Measurements from ENCODE around the gene MYL12A.

The MYL12A gene

GRCh38 chr18:3286159-3286558, 38.6 kb downstream of the MYL12A start:
- H4K20me1 ChIP-seq (ENCODE audit: insufficient read depth, low read length): no peaks in the 10 kb centered on the region
- no peaks in the 10 kb centered on the region for H3K9me3 ChIP-seq (ENCODE audit: insufficient read depth, low read length, severe bottlenecking)
- ATAC-seq (ENCODE audit: insufficient read depth, low read depth) (no peak), DNase-seq (no peak)
- H3K4me1 ChIP-seq (ENCODE audit: insufficient read depth, low read length): no peaks in the 10 kb centered on the region
- no peak overlapping the region for H3K9ac ChIP-seq (ENCODE audit: low read depth, low read length)
- TF ChIP-seq CTCF (IDR thresholded peaks at IDR 0.05; ENCODE audit: borderline replicate concordance, extremely low read depth, low read length, poor library complexity, severe bottlenecking) (no peak), EZH2 (IDR thresholded peaks at IDR 0.05; ENCODE audit: borderline replicate concordance, low read depth, low read length, severe bottlenecking) (no peak)
- no peaks in the 10 kb centered on the region for H3K27me3 ChIP-seq (ENCODE audit: insufficient read depth, low read length, poor library complexity)
- no peak overlapping the region for H3K4me3 ChIP-seq (ENCODE audit: low read depth in 1 of 2, low read length in 2 of 2)
- H3K36me3 ChIP-seq (ENCODE audit: insufficient read depth, low read length): no peaks in the 10 kb centered on the region
- no peak overlapping the region for H2AFZ ChIP-seq (ENCODE audit: low read depth, low read length)
- H3K4me2 ChIP-seq (ENCODE audit: insufficient read depth, low read length): no peak overlapping the region
- no peak overlapping the region for H3K27ac ChIP-seq (ENCODE audit: low read length)
- H3K79me2 ChIP-seq (ENCODE audit: insufficient read depth, low read length): no peaks in the 10 kb centered on the region

- no peak overlapping the region for H3K4me2 ChIP-seq (ENCODE audit: insufficient read depth, low read length)
- 0 out of 2 replicates have a peak, but pooled peaks cover 4% of the 10 kb centered on the region for H3K79me2 ChIP-seq (ENCODE audit: insufficient read depth, low read length)
- ATAC-seq (ENCODE audit: insufficient read depth, low read depth) (no peak), DNase-seq (no peak)
- no peak overlapping the region for H3K9ac ChIP-seq (ENCODE audit: low read depth, low read length)
- H3K27ac ChIP-seq (ENCODE audit: low read length): no peak overlapping the region
- H3K4me3 ChIP-seq (ENCODE audit: low read depth in 1 of 2, low read length in 2 of 2): no peak overlapping the region
- H4K20me1 ChIP-seq (ENCODE audit: insufficient read depth, low read length): no peaks in the 10 kb centered on the region
- TF ChIP-seq EZH2 (IDR thresholded peaks at IDR 0.05; ENCODE audit: borderline replicate concordance, low read depth, low read length, severe bottlenecking) (no peak), CTCF (IDR thresholded peaks at IDR 0.05; ENCODE audit: borderline replicate concordance, extremely low read depth, low read length, poor library complexity, severe bottlenecking) (no peak)
- H3K4me1 ChIP-seq (ENCODE audit: insufficient read depth, low read length): peaks cover 13% of the 10 kb centered on the region
- no peak overlapping the region for H2AFZ ChIP-seq (ENCODE audit: low read depth, low read length)
- H3K36me3 ChIP-seq (ENCODE audit: insufficient read depth, low read length): no peaks in the 10 kb centered on the region; the same call in 1 of the 2 replicates
- no peaks in the 10 kb centered on the region for H3K9me3 ChIP-seq (ENCODE audit: insufficient read depth, low read length, severe bottlenecking)
- H3K27me3 ChIP-seq (ENCODE audit: insufficient read depth, low read length, poor library complexity): no peaks in the 10 kb centered on the region
Observed at GRCh38 chr18:3293196-3293951, 45.8 kb downstream of the MYL12A start.

DNA sequence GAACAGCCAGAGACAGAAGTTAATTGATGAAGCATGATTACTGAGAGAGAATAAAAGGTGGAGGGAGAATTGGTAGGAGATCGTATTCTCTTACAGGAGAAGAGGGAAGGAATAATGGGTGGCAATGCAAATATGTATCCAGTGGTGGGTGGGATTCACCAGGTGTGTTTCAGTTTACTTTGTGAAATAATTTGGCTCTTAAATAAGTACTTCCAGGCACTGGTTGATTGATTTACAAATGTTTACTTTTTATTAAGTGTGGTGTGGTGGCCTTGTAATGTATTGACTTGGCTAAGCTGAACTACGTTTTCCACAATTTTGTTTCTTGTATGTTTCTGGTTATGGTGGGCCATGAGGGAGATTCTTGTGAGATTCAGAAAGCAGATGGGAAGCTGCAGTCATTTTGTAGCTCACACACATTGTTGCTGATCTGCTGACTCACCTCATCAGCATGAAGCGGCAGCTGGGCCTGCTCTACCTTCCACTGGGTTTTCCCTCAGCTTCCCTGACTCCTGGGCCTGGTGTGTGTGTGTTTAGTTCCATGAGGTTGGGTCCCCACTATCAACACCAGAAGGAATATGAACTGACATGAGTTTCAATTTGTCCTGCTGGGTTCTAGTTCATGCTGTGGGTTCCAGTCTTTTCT, 47.0 kb downstream of the MYL12A start:
- Histone ChIP-seq H3K4me2 (ENCODE audit: insufficient read depth, low read length) (no peak overlapping the region), H3K9ac (ENCODE audit: low read depth, low read length) (no peak overlapping the region), H3K27me3 (ENCODE audit: insufficient read depth, low read length, poor library complexity) (no peaks in the 10 kb centered on the region), H4K20me1 (ENCODE audit: insufficient read depth, low read length) (no peaks in the 10 kb centered on the region), H3K4me3 (ENCODE audit: low read depth in 1 of 2, low read length in 2 of 2) (no peak overlapping the region), H3K27ac (ENCODE audit: low read length) (no peak overlapping the region), H3K9me3 (ENCODE audit: insufficient read depth, low read length, severe bottlenecking) (no peaks in the 10 kb centered on the region), H3K79me2 (ENCODE audit: insufficient read depth, low read length) (0 out of 2 replicates have a peak, but pooled peaks cover 4% of the 10 kb centered on the region), H2AFZ (ENCODE audit: low read depth, low read length) (no peak overlapping the region), H3K4me1 (ENCODE audit: insufficient read depth, low read length) (peaks cover 13% of the 10 kb centered on the region), H3K36me3 (ENCODE audit: insufficient read depth, low read length) (no peaks in the 10 kb centered on the region; the same call in 1 of the 2 replicates)
- TF ChIP-seq CTCF (IDR thresholded peaks at IDR 0.05; ENCODE audit: borderline replicate concordance, extremely low read depth, low read length, poor library complexity, severe bottlenecking) (no peak), EZH2 (IDR thresholded peaks at IDR 0.05; ENCODE audit: borderline replicate concordance, low read depth, low read length, severe bottlenecking) (no peak)
- DNase-seq (no peak), ATAC-seq (ENCODE audit: insufficient read depth, low read depth) (no peak)
